Measurements from ENCODE around the gene NINJ1. TPM values are rescaled to one million over a fixed set of nuclear protein-coding genes. Genes with fewer than 3 reads are reported as not detected.

The NINJ1 gene
- total RNA-seq, 1 donor from 2014 or later = 13.4 TPM

GRCh38 chr9:93139365-93140182 is 5.5 kb upstream of the NINJ1 start:
- FAIRE-seq (no peak), DNase-seq (ENCODE audit: low read depth) (no peak)
- Histone ChIP-seq H3K36me3 (ENCODE audit: control insufficient read depth, insufficient read depth, low read length) (no peaks in the 10 kb centered on the region), H3K4me3 (ENCODE audit: low read depth, low read length) (no peak overlapping the region), H3K27me3 (ENCODE audit: control insufficient read depth, insufficient read depth, low read length) (no peaks in the 10 kb centered on the region)
- no peak for TF ChIP-seq CTCF (IDR thresholded peaks at IDR 0.05; ENCODE audit: insufficient read depth, low read length, severe bottlenecking)

GRCh38 chr9:93138171-93138764 is 4.2 kb upstream of the NINJ1 start:
- H3K4me3 ChIP-seq (ENCODE audit: low read depth, low read length) = no peak overlapping the region
- no peaks in the 10 kb centered on the region for H3K27me3 ChIP-seq (ENCODE audit: control insufficient read depth, insufficient read depth, low read length)
- no peaks in the 10 kb centered on the region for H3K36me3 ChIP-seq (ENCODE audit: control insufficient read depth, insufficient read depth, low read length)
- no peak for TF ChIP-seq CTCF (IDR thresholded peaks at IDR 0.05; ENCODE audit: insufficient read depth, low read length, severe bottlenecking)
- DNase-seq (ENCODE audit: low read depth) (no peak), FAIRE-seq (no peak)

GRCh38 chr9:93137362-93137761 is 3.3 kb upstream of the NINJ1 start:
- Histone ChIP-seq H3K36me3 (ENCODE audit: control insufficient read depth, insufficient read depth, low read length) (peaks cover under 1% of the 10 kb centered on the region), H3K27me3 (ENCODE audit: control insufficient read depth, insufficient read depth, low read length) (no peaks in the 10 kb centered on the region), H3K4me3 (ENCODE audit: low read depth, low read length) (no peak overlapping the region)
- TF ChIP-seq CTCF (IDR thresholded peaks at IDR 0.05; ENCODE audit: insufficient read depth, low read length, severe bottlenecking) = no peak
- DNase-seq (ENCODE audit: low read depth) = no peak
- no peak for FAIRE-seq

- no peak for TF ChIP-seq CTCF (IDR thresholded peaks at IDR 0.05; ENCODE audit: insufficient read depth, low read length, severe bottlenecking)
- no peak for FAIRE-seq
- H3K4me3 ChIP-seq (ENCODE audit: low read depth, low read length) = no peak overlapping the region
- H3K36me3 ChIP-seq (ENCODE audit: control insufficient read depth, insufficient read depth, low read length) = peaks cover 6% of the 10 kb centered on the region
- no peaks in the 10 kb centered on the region for H3K27me3 ChIP-seq (ENCODE audit: control insufficient read depth, insufficient read depth, low read length)
- no peak for DNase-seq (ENCODE audit: low read depth)
Measured at GRCh38 chr9:93136011-93136440, 2.0 kb upstream of the NINJ1 start.

GRCh38 chr9:93134740-93135444 is 841 bp upstream of the NINJ1 start:
- no peak for TF ChIP-seq CTCF (IDR thresholded peaks at IDR 0.05; ENCODE audit: insufficient read depth, low read length, severe bottlenecking)

More at GRCh38 chr9:93134740-93135444, 841 bp upstream of the NINJ1 start:
- Histone ChIP-seq H3K27me3 (ENCODE audit: control insufficient read depth, insufficient read depth, low read length) (no peaks in the 10 kb centered on the region), H3K4me3 (ENCODE audit: low read depth, low read length) (peak overlapping the region; percentile 86), H3K36me3 (ENCODE audit: control insufficient read depth, insufficient read depth, low read length) (peaks cover 7% of the 10 kb centered on the region)
- DNase-seq (ENCODE audit: low read depth) (no peak), FAIRE-seq (no peak)
